GM21825 (cell line): ENCODE data around the gene PLSCR3.

Source experiments
- ATAC-seq: cut with Tn5 transposase; IDR thresholded peaks from one replicate; pipeline ENCODE4 v1.9.1; 2021; ENCODE audit warnings: mild to moderate bottlenecking, moderate library complexity; ENCODE audit not compliant: unreplicated experiment

Gene PLSCR3

GRCh38 chr17:7407082-7407481 is 12.8 kb upstream of the PLSCR3 start:
- ATAC-seq: no peak

- ATAC-seq: no peak
Observed at GRCh38 chr17:7406235-7406825, 12.0 kb upstream of the PLSCR3 start.

- ATAC-seq: no peak
Observed at GRCh38 chr17:7405350-7406234, 11.3 kb upstream of the PLSCR3 start.

- ATAC-seq: peak; percentile 7
Observed at GRCh38 chr17:7404737-7405349, 10.5 kb upstream of the PLSCR3 start.

GRCh38 chr17:7403977-7404736 is 9.8 kb upstream of the PLSCR3 start, which contains the start of gene TMEM256:
Gene TMEM256, minus strand, starts transcription at chr17:7404097. Its CDS starts 13 bp downstream, at chr17:7404084.
- peak; percentile 83 for ATAC-seq

GRCh38 chr17:7403727-7403976 is 9.3 kb upstream of the PLSCR3 start:
- ATAC-seq: no peak

- ATAC-seq: no peak
Observed at GRCh38 chr17:7403043-7403726, 8.9 kb upstream of the PLSCR3 start.

- no peak for ATAC-seq
Observed at GRCh38 chr17:7398612-7399011, 4.3 kb upstream of the PLSCR3 start.

- no peak for ATAC-seq
Observed at GRCh38 chr17:7396147-7396546, 1.8 kb upstream of the PLSCR3 start.

GRCh38 chr17:7393613-7394451 is 493 bp downstream of the PLSCR3 start:
- ATAC-seq: peak; percentile 45

GRCh38 chr17:7392696-7393612 is 1.4 kb downstream of the PLSCR3 start:
- ATAC-seq: no peak

GRCh38 chr17:7391307-7391706 is 3.0 kb downstream of the PLSCR3 start:
- no peak for ATAC-seq

- ATAC-seq: no peak
Observed at GRCh38 chr17:7389924-7390910, 4.1 kb downstream of the PLSCR3 start.

- no peak for ATAC-seq
Observed at GRCh38 chr17:7388856-7389255, 5.5 kb downstream of the PLSCR3 start.

- ATAC-seq: no peak
Observed at GRCh38 chr17:7384489-7385081, 9.7 kb downstream of the PLSCR3 start.

- no peak for ATAC-seq
Observed at GRCh38 chr17:7383742-7384488, 10.4 kb downstream of the PLSCR3 start.

GRCh38 chr17:7383371-7383741 is 11.0 kb downstream of the PLSCR3 start:
- no peak for ATAC-seq
